MM.1S (cell line): ENCODE measurements around the gene KANSL2.
"Not testable (repeated sequence)": the region's sequence is repeated elsewhere in the genome, so short reads cannot be mapped to it uniquely, and the experiment has no call there.

Experiments used
- EZH2 ChIP-seq: fragments of 300-600 bp; sonication (generic); optimal IDR thresholded peaks from 2 replicates; pipeline ENCODE3; 2017; ENCODE audit warnings: low read depth, mild to moderate bottlenecking, antibody characterized with exemption, low read length, mixed read lengths
- TF ChIP-seq, protein P1 (sequence below): fragments of 300-600 bp; sonication (generic); IDR thresholded peaks from 2 replicates; pipeline ENCODE4 v1.5.1; 2016; ENCODE audit warnings: antibody characterized with exemption, low read length, mixed read lengths

DNA sequence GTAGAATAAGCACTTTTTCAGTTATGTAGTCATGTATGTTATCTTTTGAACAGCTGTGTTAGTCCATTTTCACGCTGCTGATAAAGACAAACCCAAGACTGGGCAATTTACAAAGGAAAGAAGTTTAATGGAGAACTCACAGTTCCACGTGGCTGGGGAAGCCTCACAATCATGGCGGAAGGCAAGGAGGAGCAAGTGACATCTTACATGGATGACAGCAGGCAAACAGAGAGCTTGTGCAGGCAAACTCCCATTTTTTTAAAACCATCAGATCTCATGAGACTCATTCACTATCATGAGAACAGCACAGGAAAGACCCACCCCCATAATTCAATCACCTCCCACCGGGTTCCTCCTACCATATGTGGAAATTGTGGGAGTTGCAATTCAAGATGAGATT, 37.0 kb upstream of the KANSL2 start:
- TF ChIP-seq, protein P1, sequence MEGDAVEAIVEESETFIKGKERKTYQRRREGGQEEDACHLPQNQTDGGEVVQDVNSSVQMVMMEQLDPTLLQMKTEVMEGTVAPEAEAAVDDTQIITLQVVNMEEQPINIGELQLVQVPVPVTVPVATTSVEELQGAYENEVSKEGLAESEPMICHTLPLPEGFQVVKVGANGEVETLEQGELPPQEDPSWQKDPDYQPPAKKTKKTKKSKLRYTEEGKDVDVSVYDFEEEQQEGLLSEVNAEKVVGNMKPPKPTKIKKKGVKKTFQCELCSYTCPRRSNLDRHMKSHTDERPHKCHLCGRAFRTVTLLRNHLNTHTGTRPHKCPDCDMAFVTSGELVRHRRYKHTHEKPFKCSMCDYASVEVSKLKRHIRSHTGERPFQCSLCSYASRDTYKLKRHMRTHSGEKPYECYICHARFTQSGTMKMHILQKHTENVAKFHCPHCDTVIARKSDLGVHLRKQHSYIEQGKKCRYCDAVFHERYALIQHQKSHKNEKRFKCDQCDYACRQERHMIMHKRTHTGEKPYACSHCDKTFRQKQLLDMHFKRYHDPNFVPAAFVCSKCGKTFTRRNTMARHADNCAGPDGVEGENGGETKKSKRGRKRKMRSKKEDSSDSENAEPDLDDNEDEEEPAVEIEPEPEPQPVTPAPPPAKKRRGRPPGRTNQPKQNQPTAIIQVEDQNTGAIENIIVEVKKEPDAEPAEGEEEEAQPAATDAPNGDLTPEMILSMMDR: not testable (repeated sequence)
- not testable (repeated sequence) for TF ChIP-seq EZH2
